ENCODE data around the gene POLR2E. TPM values are rescaled to one million over a fixed set of nuclear protein-coding genes. Genes with fewer than 3 reads are reported as not detected.

The POLR2E gene
- total and polyA plus RNA-seq, 2 of the 13 experiments (the other 11 are each of a cell fraction or from before 2014, with no cell fraction given) = 140 to 272 TPM

DNA sequence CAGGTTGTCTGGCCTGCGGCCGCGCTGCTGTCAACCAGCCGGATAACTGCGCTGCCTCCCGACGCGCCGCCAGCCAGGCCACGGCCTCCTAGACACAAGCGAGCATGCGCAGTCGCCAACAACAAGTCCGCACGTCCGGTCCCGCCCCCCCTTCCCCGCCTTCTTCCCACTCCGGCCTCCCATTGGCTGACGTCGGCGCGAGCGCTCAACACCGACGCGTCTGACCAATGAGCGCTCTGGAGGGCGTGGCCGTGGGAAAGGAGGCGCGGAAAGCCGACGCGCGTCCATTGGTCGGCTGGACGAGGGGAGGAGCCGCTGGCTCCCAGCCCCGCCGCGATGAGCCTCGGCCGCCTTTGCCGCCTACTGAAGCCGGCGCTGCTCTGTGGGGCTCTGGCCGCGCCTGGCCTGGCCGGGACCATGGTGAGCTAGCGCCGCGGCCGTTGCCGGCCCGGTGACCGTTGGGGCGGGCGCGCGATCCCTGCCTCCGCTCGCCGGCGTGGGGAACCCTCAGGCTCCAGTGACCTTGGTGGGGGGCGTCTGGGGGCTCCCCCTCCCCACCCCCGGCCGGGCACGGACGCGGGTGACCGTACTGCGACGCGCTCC is 8.6 kb upstream of the POLR2E start, which contains the start of gene GPX4 (continued):
- TF ChIP-seq, protein P1, sequence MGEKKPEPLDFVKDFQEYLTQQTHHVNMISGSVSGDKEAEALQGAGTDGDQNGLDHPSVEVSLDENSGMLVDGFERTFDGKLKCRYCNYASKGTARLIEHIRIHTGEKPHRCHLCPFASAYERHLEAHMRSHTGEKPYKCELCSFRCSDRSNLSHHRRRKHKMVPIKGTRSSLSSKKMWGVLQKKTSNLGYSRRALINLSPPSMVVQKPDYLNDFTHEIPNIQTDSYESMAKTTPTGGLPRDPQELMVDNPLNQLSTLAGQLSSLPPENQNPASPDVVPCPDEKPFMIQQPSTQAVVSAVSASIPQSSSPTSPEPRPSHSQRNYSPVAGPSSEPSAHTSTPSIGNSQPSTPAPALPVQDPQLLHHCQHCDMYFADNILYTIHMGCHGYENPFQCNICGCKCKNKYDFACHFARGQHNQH (CRISPR knock-in tag; IDR thresholded peaks at IDR 0.05) = no peak
- TF ChIP-seq ZNF256 (CRISPR knock-in tag; conservative IDR thresholded peaks at IDR 0.05) (no peak), KLF15 (CRISPR knock-in tag; IDR thresholded peaks at IDR 0.05; ENCODE audit: borderline replicate concordance) (no peak), HNF4G (IDR thresholded peaks at IDR 0.05; ENCODE audit: borderline replicate concordance, low read depth, low read length) (no peak), HNF4G (CRISPR knock-in tag; IDR thresholded peaks at IDR 0.05; ENCODE audit: borderline replicate concordance, low read depth) (peak; percentile 32; the same call in 1 of the 2 replicates), SIX4 (CRISPR knock-in tag; IDR thresholded peaks at IDR 0.05) (no peak), PAF1 (CRISPR knock-in tag; IDR thresholded peaks at IDR 0.05) (no peak), SYNCRIP (IDR thresholded peaks at IDR 0.05; ENCODE audit: insufficient read depth, low read depth, low read length) (no peak), ZSCAN25 (CRISPR knock-in tag; IDR thresholded peaks at IDR 0.05) (peak; percentile 53; the same call in 1 of the 2 replicates), PAX8 (CRISPR knock-in tag; IDR thresholded peaks at IDR 0.05; ENCODE audit: borderline replicate concordance) (no peak), NFIC (IDR thresholded peaks at IDR 0.05; ENCODE audit: low read length) (no peak), GATA4 (IDR thresholded peaks at IDR 0.05; ENCODE audit: borderline replicate concordance, low read depth) (peak; percentile 31; the same call in 1 of the 2 replicates), MIER2 (CRISPR knock-in tag; IDR thresholded peaks at IDR 0.05) (no peak), ARHGAP35 (CRISPR knock-in tag; IDR thresholded peaks at IDR 0.05; ENCODE audit: borderline replicate concordance) (peak; percentile 57), ZNF335 (CRISPR knock-in tag; IDR thresholded peaks at IDR 0.05) (peak; percentile 95), JUN (CRISPR knock-in tag; IDR thresholded peaks at IDR 0.05) (no peak), RFXAP (CRISPR knock-in tag; IDR thresholded peaks at IDR 0.05; ENCODE audit: borderline replicate concordance) (no peak), ZNF543 (CRISPR knock-in tag; IDR thresholded peaks at IDR 0.05) (0 out of 2 replicates have a peak, but pooled peaks have one; percentile 51), TARDBP (CRISPR knock-in tag; IDR thresholded peaks at IDR 0.05) (peak; percentile 21; the same call in 1 of the 2 replicates), NR1H2 (CRISPR knock-in tag; IDR thresholded peaks at IDR 0.05; ENCODE audit: borderline replicate concordance, low read depth) (peak; percentile 51; the same call in 1 of the 2 replicates), ATRX (CRISPR knock-in tag; IDR thresholded peaks at IDR 0.05; ENCODE audit: borderline replicate concordance) (no peak)
- TF ChIP-seq, protein P2, sequence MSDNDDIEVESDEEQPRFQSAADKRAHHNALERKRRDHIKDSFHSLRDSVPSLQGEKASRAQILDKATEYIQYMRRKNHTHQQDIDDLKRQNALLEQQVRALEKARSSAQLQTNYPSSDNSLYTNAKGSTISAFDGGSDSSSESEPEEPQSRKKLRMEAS (IDR thresholded peaks at IDR 0.05) = peak; percentile 72
- TF ChIP-seq, protein P3, sequence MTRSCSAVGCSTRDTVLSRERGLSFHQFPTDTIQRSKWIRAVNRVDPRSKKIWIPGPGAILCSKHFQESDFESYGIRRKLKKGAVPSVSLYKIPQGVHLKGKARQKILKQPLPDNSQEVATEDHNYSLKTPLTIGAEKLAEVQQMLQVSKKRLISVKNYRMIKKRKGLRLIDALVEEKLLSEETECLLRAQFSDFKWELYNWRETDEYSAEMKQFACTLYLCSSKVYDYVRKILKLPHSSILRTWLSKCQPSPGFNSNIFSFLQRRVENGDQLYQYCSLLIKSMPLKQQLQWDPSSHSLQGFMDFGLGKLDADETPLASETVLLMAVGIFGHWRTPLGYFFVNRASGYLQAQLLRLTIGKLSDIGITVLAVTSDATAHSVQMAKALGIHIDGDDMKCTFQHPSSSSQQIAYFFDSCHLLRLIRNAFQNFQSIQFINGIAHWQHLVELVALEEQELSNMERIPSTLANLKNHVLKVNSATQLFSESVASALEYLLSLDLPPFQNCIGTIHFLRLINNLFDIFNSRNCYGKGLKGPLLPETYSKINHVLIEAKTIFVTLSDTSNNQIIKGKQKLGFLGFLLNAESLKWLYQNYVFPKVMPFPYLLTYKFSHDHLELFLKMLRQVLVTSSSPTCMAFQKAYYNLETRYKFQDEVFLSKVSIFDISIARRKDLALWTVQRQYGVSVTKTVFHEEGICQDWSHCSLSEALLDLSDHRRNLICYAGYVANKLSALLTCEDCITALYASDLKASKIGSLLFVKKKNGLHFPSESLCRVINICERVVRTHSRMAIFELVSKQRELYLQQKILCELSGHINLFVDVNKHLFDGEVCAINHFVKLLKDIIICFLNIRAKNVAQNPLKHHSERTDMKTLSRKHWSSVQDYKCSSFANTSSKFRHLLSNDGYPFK (CRISPR knock-in tag; IDR thresholded peaks at IDR 0.05; ENCODE audit: borderline replicate concordance) = peak; percentile 19; the same call in 1 of the 2 replicates
